GM12872 (cell line): ENCODE measurements around the gene INTS7.

Experiments used
- CTCF ChIP-seq: IDR thresholded peaks from 3 replicates; pipeline ENCODE4 v1.5.1; 2011; ENCODE audit warnings: low read depth, mild to moderate bottlenecking, low read length, moderate library complexity; ENCODE audit not compliant: insufficient read depth

The INTS7 gene

GRCh38 chr1:212053993-212054392, 18.6 kb upstream of the INTS7 start:
- no peak for TF ChIP-seq CTCF

GRCh38 chr1:212045981-212046380, 10.6 kb upstream of the INTS7 start:
- TF ChIP-seq CTCF = no peak

- no peak for TF ChIP-seq CTCF
Observed at GRCh38 chr1:212044851-212045250, 9.5 kb upstream of the INTS7 start.

GRCh38 chr1:212042436-212042835, 7.1 kb upstream of the INTS7 start:
- TF ChIP-seq CTCF = no peak

- no peak for TF ChIP-seq CTCF
Observed at GRCh38 chr1:212040629-212041412, 5.5 kb upstream of the INTS7 start.

GRCh38 chr1:212039622-212040021, 4.3 kb upstream of the INTS7 start:
- TF ChIP-seq CTCF = no peak

- TF ChIP-seq CTCF = no peak
Observed at GRCh38 chr1:212037900-212038299, 2.5 kb upstream of the INTS7 start.
